Hematopoietic multipotent progenitor cell treated with erythropoietin and hydrocortisone succinate and interleukin-3 and kit ligand, for 4 days (in vitro differentiated cells): ENCODE measurements around the gene GHITM.

Experiments
- DNase-seq: peaks from one replicate; pipeline ENCODE4 v3.0.0-alpha.2; 2015

GHITM gene

DNA sequence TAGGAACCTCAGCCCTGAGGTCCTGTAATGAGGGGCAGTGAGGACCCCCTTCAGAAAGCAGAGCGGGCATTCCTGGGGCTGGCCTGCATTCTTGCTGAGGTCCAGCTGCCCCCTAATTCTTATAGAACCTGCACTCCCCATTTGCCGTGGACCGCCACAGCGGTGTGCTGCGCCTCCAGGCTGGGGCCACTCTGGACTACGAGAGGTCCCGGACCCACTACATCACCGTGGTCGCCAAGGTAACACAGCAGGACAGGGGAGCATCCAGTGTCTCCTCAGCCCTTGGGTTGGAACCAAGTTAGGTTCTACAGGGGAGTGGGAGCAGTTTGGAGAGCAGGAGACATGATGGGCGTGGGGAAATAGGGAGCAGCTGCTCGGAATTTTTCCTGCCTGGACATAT, 62.4 kb downstream of the GHITM start:
- DNase-seq = no peak

DNA sequence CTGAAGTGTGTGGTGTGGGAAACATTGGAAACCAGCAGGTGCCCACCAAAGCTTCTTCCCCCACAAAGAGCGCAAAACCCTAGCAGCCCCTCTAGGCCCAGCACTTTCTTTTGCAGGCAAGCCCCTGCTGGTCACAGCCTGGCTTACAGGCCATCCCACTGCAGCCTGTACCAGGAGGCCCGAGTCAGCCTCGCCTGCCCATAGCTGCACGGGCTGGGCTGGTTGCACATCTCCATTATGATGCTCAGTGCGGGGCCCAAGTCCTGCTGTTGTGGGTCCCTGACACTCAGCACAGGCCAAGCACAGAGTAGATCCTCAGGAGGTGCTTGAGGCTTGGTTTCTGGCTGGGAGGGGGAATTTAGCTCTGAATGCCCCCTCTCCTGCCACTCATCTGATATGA, 63.0 kb downstream of the GHITM start:
- DNase-seq = no peak
